Osteocyte (in vitro differentiated cells): ENCODE results near the gene CLTA. TPM values are rescaled to one million over a fixed set of nuclear protein-coding genes. Genes with fewer than 3 reads are reported as not detected.

Source experiments
- DNase-seq: peaks from one replicate; pipeline ENCODE4 v3.0.0; 2021; ENCODE audit warnings: mixed read lengths; ENCODE audit not compliant: unreplicated experiment; ENCODE audit errors: extremely low spot score
- H3K27ac Mint-ChIP-seq: one replicate; pipeline ENCODE4 v1.8.0; 2021; ENCODE audit warnings: mild to moderate bottlenecking, mixed read lengths; ENCODE audit not compliant: unreplicated experiment
- H3K27me3 Mint-ChIP-seq: one replicate; pipeline ENCODE4 v1.8.0; 2021; ENCODE audit warnings: mixed read lengths; ENCODE audit not compliant: unreplicated experiment
- H3K36me3 Mint-ChIP-seq: one replicate; pipeline ENCODE4 v1.8.0; 2021; ENCODE audit warnings: mixed read lengths; ENCODE audit not compliant: unreplicated experiment
- H3K4me1 Mint-ChIP-seq: one replicate; pipeline ENCODE4 v1.8.0; 2021; ENCODE audit warnings: mixed read lengths; ENCODE audit not compliant: unreplicated experiment
- H3K4me3 Mint-ChIP-seq: one replicate; pipeline ENCODE4 v1.8.0; 2021; ENCODE audit warnings: mild to moderate bottlenecking, moderate library complexity, mixed read lengths; ENCODE audit not compliant: unreplicated experiment
- H3K9me3 Mint-ChIP-seq: one replicate; pipeline ENCODE4 v1.8.0; 2021; ENCODE audit warnings: mixed read lengths; ENCODE audit not compliant: unreplicated experiment
- CTCF ChIP-seq: fragments of 200-600 bp; sonication (generic); IDR thresholded peaks from 2 replicates; pipeline ENCODE4 v1.5.0; 2021; ENCODE audit warnings: antibody characterized with exemption, mild to moderate bottlenecking, moderate library complexity
- total RNA-seq: library from RNA; stranded (reverse); gene quantifications from 2 replicates; pipeline ENCODE4 v1.2.1, GENCODE V29; 2021

CLTA gene
- total RNA-seq, 1 donor from 2014 or later = 260 TPM

GRCh38 chr9:36193023-36193422 lies 2.3 kb downstream of the CLTA start:
- Mint-ChIP-seq H3K27ac (peak overlapping the region; percentile 45), H3K36me3 (peaks cover 20% of the 10 kb centered on the region), H3K4me1 (peaks cover 48% of the 10 kb centered on the region), H3K9me3 (no peaks in the 10 kb centered on the region), H3K4me3 (peak overlapping the region; percentile 84), H3K27me3 (no peaks in the 10 kb centered on the region)
- no peak for DNase-seq
- TF ChIP-seq CTCF = no peak

- Mint-ChIP-seq H3K27ac (peak overlapping the region; percentile 33), H3K4me3 (peak overlapping the region; percentile 11), H3K27me3 (no peaks in the 10 kb centered on the region), H3K9me3 (no peaks in the 10 kb centered on the region), H3K36me3 (peaks cover 27% of the 10 kb centered on the region), H3K4me1 (peaks cover 48% of the 10 kb centered on the region)
- DNase-seq = no peak
- no peak for TF ChIP-seq CTCF
Measured at GRCh38 chr9:36194326-36195000, 3.7 kb downstream of the CLTA start.

- Mint-ChIP-seq H3K9me3 (no peaks in the 10 kb centered on the region), H3K27me3 (no peaks in the 10 kb centered on the region)
Measured at GRCh38 chr9:36204906-36205547, 14.3 kb downstream of the CLTA start.

GRCh38 chr9:36207016-36207415 lies 16.3 kb downstream of the CLTA start:
- Mint-ChIP-seq H3K4me1 (peaks cover 10% of the 10 kb centered on the region), H3K27ac (peak overlapping the region; percentile 23), H3K36me3 (peaks cover 72% of the 10 kb centered on the region), H3K27me3 (no peaks in the 10 kb centered on the region), H3K9me3 (no peaks in the 10 kb centered on the region), H3K4me3 (no peak overlapping the region)
- no peak for TF ChIP-seq CTCF
- DNase-seq = no peak

More at GRCh38 chr9:36204906-36205547, 14.3 kb downstream of the CLTA start:
- no peak overlapping the region for H3K27ac Mint-ChIP-seq
- TF ChIP-seq CTCF = peak; percentile 27
- H3K36me3 Mint-ChIP-seq = peaks cover 66% of the 10 kb centered on the region
- no peak overlapping the region for H3K4me3 Mint-ChIP-seq
- peaks cover 10% of the 10 kb centered on the region for H3K4me1 Mint-ChIP-seq
- DNase-seq = no peak

- TF ChIP-seq CTCF = no peak
- Mint-ChIP-seq H3K27me3 (no peaks in the 10 kb centered on the region), H3K4me1 (peaks cover 10% of the 10 kb centered on the region), H3K9me3 (no peaks in the 10 kb centered on the region), H3K36me3 (peaks cover 72% of the 10 kb centered on the region), H3K4me3 (no peak overlapping the region), H3K27ac (peak overlapping the region; percentile 54)
- no peak for DNase-seq
Measured at GRCh38 chr9:36207546-36208012, 16.9 kb downstream of the CLTA start.
